ENCODE results near the gene NCOA6.
"Not testable (repeated sequence)": the region's sequence is repeated elsewhere in the genome, so short reads cannot be mapped to it uniquely, and the experiment has no call there.

Gene NCOA6

DNA sequence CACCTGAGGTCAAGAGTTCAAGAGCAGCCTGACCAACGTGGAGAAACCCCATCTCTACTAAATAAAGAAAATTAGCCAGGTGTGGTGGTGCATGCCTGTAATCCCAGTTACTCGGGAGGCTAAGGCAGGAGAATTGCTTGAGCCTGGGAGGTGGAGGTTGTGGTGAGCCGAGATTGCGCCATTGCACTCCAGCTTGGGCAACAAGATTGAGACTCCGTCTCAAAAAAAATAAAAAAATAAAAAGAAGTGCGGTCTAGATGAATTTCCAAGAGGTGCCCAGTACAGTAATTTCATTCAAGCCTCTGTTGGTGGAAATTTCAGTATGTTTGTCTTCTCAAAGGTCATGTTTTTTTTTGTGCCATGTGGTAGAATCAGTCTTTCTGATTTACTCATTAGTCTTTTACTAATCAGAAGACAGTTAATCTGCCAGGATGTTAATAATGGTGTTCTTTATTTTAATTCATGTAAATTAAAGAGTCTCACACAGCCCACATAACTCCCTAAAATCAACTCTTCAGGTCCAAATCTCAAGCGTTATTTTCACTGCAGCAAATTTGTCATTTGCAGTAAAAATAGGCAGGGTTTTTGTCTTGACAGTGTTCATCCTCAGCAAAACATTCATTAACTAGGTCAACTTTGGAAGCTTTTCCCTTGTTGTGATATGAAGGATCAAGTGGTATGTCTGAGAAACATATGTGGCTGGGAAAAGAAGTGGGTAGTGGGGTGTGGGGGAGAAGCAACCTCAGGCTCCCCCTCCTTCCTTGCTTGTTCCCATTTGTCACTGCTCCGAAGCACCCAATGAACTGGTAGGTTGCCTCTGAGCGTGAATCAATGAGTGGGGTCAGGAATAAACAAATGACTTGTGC is 108.0 kb downstream of the NCOA6 start:
- no peak for DNase-seq

GRCh38 chr20:34716921-34717229 is 108.6 kb downstream of the NCOA6 start:
- DNase-seq: no peak

GRCh38 chr20:34715384-34715783 is 110.1 kb downstream of the NCOA6 start:
- DNase-seq: no peak

DNA sequence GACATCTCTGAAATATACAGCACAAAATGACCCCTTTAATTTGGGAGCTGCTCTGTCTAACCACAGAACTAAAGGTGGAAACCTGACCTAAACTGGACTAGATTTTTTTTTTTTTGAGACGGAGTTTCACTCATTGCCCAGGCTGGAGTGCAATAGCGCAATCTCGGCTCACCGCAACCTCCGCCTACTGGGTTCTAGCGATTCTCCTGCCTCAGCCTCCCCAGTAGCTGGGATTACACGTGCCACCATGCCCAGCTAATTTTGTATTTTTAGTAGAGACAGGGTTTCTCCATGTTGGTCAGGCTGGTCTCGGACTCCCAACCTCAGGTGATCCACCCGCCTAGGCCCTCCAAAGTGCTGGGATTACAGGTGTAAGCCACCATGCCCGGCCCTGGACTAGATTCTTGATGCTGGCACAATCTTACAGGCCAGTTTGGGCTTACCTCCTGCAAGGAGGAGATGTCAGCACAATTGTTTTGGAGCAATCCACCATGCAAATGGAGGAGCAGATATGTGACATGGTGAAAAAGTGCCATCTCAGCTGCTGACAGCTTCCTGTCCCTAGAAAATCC is 111.4 kb downstream of the NCOA6 start:
- DNase-seq: not testable (repeated sequence)

- no peak for DNase-seq
These were observed 112.1 kb downstream of the NCOA6 start for GRCh38 chr20:34713194-34713943.

DNA sequence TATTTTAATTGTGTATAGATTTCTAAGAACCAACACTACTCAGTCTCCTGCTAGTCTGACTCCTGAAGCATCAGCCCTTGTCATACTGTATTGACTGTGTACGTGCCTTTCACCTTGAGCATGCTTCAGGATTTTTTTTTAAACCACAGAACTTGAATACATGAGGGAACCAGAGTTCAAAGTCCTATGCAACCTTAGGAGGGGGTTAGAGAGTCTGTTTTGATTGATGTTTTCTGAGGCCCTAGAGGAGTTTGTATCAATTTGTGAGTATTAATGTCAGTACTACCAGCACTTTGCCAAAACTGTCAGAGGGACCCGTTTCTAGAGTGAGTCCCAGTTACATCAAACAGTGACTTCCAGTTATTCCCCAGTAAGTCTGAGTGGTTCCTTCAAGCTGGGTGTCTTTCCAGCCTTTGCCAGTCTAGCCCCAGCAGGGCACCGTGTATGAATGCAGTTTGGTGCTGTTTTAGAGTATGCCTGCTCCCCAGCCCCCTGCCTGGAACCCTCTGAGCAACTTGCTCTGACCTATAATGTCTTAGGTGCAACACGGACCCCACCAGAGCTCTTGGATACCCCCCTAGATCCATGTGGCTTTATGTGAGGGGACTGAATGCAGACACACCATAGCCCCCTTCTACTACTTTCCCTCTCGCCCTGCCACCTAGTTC is 112.8 kb downstream of the NCOA6 start:
- DNase-seq: no peak

DNA sequence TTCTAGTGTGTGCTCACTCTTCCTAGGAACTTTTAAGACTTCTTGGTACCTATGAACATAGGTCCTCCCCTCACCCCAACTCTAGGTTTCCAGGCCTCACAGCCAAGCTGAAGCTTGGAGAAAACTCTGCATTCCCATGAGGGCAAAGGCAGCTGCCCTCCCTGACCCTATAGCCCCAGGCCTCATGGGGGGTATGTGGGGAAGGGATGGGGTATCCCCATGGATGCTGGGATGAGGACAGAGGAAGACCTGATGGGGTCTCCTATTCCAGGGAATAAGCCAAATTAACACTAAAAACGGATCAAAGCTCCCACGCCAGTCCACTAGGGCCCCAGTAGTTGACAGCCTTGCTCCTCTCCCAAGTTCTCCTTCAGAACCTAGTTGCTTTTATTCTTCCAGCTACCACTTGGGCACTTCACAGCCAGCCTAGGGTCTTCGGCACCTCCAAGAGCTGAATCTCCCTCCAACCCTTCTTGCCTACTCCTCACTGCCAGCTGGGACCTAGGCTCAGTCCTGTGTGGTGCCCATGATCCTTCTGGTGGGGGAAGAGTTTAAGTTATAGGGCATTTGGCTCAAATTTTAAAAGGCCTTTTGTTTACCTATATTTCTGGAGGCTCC is 113.5 kb downstream of the NCOA6 start:
- DNase-seq: no peak

DNA sequence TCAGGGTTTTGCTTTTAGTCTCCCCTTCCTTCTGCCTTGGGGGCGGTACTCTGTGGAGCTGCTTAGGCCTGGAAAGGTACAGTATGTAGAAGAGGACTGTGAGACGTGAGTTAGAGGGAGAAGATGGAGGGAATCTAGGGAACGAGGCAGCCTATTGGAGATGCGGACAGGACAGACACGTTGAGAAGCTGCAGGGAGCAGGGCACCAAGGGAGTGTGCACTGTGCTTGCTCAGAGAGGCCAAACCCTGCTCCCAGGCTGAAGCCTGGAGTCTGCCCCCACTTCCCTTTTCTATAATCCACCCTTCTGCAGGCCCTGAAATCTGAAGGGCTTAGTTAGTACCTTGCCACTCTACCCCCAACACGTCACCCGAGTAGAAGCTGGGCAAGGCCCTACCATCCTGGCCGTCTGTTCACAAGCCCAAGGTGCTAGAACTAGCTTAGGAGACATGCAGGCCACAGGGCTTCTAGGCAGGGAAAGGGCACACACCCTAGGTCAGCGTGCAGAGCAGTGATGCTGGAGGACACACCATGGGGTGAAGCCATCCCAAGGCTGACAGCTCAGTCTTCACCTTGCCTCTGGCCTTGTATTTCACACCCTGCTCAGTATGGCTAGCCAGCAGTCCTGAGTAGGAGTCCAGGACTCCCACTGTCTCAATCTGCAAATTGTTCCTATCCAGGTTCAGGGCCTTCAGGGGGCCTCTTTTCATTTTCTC is 114.4 kb downstream of the NCOA6 start:
- DNase-seq: no peak

- no peak for DNase-seq
These were observed 114.9 kb downstream of the NCOA6 start for GRCh38 chr20:34710568-34710839.

DNA sequence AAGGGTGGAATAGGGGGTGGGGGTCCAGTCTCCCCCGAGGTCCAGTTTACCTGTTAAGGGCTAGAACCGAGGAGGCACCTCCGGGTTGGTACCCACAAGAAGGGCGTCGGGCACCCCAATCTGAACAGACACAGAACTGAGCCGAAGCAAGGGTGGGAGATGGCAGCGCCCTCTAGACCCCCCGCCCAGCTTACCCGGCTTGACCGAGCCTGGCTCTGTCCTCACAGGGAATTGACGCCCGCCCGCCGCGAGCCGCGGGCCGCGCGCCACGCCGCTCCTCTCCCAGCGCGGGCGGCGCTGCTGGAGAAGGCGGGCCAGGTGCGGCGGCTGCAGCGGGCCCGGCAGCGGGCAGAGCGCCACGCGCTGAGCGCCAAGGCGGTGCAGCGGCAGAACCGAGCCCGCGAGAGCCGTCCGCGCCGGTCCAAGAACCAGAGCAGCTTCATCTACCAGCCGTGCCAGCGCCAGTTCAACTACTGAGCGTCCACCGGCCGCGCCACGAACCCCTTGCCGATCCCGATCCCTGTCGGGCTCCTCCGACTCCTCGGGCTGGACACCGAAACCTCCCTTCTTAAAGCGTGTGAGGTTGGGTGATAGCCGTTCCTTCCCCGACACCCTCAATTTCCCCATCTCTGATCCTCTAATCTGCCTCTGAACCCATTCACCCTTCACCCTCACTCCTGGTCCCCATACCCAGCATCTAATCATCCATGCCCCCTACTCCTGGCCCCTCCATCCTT is 115.5 kb downstream of the NCOA6 start:
- peak in 1 of 2 donors; percentile 45 for DNase-seq

- peak; percentile 83 to 84 for DNase-seq
These were observed 116.2 kb downstream of the NCOA6 start for GRCh38 chr20:34709044-34709830.

DNA sequence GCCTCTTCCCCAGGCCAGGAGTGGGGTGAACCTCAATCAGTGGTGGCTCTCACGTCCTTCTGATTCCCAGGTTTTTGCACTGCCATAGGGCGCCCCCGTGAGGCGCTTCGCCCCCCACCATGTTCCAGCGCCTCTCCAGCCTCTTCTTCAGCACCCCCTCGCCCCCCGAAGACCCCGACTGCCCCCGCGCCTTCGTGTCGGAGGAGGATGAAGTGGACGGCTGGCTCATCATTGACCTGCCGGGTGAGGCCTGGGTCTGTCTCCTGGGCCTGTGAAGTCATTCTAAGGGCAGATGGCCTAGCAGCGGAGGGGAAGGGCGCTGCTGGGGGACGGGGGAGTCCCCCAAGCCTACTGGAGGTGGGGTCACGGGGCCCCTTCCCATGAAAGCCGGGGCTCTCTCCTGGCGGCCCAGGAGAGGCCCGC is 116.8 kb downstream of the NCOA6 start:
- peak; percentile 55 to 59 for DNase-seq

DNA sequence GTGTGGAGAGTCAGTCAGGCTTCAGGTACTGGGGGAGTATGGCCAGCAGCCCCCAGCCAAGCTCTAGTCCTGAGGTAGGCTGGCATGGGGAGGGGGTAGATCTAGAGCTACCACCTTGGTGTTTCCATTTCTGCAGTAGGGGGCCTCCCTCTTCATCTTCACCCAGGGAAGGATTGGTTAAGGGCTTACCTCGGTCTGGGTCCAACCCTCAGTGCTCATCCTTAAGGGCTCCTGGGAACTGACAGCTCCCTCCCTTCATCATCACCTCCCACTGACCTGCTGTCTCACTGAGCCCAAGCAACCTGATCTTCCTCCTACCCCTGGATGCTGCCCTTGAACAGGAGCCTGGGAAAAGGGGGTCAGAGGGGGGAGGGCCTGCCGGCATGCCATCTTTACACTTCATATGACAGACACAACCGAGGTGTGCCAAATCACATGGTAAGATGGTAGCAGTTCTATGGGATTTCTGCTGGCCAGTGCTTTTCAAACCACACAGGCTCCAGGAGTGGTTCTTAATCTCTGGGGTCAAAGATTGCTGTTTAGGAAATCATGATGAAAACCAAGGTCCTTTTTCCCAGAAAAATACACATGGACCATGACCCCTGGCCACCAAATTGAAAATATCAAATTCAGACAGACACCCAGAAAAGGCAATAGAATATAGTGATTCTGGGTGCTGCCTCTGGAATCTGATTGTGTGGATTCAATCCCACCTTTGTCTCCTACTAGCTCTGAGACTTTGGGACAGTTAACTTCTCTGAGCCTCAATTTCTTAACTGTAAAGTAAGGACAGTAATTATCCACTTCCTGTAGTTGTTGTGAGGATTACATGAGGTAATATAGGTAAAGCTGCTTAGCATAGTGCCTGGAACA is 118.3 kb downstream of the NCOA6 start:
- DNase-seq: no peak

DNA sequence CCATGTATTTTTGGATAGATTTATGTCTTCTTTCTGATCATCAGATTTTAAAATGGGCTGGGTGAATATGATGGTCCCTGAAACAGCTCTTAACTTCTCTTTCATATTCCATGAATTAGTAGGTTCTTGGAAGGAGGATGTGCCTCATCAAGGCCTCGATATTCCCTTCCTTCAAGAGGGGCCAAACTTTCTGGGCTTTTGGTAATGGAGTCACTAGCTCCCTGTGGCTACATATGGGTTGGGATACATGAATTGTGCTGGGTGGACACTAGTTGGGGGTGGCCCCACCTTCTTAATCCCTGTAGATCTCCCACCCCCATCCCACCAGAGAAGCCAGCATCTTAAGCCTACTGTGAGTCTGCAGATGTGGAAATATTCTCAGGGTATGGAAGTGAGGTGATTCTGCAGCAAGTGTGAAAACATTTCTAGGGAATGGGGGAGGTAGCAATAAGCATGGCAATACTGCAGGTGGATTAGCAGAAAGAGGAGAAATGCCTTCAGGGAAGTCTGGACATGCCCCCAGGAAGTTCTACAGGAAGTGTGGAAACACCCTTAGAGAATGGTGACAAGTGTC is 119.1 kb downstream of the NCOA6 start:
- DNase-seq: no peak

DNA sequence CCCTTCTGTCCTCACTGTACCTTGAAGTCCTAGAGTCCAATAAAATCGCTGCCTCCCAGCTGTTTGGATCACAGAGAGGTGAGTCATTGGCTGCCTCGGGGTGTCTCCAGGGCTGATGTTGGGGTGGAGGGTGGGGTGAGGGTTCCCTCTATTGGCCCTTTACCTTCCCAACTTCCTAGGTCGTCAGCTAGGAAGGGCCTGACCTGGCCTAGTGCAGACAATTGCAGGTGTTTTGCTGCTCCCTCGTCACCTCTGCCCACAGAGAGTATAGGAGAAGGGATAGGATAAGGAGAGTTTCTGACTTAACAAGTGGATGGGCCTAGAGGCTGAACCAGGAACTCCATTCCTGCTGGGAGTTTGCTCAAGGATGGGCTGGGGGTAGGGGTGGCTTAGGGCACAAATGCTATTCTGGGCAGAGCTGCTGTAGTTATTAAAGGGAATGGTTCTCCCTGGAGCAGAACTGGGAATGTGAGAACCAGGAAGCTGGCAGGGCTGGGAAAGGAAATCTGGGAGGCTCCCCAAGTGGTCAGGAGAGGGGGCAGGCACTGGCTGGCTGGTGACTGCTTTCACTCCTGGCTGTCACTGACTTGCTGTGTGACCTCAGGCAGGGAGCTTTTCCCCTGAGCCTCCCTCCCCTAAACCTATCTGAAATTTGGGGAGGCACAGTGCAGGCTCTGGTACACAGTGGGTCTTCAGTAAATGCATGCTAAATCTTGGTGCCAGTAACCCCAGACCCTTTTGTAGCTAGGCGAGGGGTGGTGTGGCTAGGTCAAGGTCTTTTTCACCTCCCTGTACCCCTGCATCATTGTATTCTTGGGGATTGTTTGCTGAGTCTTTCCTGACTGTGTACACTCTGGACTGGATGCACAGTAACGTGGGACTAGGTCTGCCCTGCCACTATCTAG is 119.8 kb downstream of the NCOA6 start:
- peak in 1 of 2 donors; percentile 24 for DNase-seq

DNA sequence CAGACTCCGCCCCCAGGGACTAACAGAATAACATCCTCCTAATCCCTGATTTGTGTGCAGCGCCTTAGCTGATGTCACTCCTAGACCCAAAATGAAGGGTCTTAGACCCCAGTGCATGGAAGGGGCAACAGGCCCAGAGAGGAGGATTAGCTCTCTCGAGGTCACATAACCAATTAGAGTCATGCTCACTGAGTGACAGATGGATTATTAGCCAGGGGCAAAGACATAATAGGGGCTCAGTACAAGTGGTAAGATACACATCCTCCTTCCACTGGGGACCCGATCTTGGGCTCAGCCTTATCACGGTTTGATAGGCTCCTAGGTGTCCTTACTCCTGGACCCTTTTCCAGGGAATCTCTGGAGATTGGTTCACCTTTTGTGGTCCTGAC is 120.4 kb downstream of the NCOA6 start:
- peak in 1 of 2 donors; percentile 9 for DNase-seq

GRCh38 chr20:34704177-34705007 is 121.1 kb downstream of the NCOA6 start, which contains the start of gene TP53INP2:
TSS of gene TP53INP2 (plus strand) at chr20:34704344. CDS start at chr20:34708740, 4,396 bp downstream.
- peak; percentile 92 to 94 for DNase-seq

All from CD4-positive, alpha-beta T cell treated with Interleukin-1 beta for 1 hour (primary cell).